HG03097 (cell line): ENCODE results near the gene MTHFS.

ENCODE experiments used
- ATAC-seq: cut with Tn5 transposase; IDR thresholded peaks from one replicate; pipeline ENCODE4 v1.9.1; 2021; ENCODE audit not compliant: unreplicated experiment, low FRiP score

Gene MTHFS

GRCh38 chr15:79824136-79824701, 72.6 kb downstream of the MTHFS start:
- ATAC-seq = no peak

GRCh38 chr15:79820820-79821219, 76.0 kb downstream of the MTHFS start:
- no peak for ATAC-seq

- no peak for ATAC-seq
These were observed 76.6 kb downstream of the MTHFS start for GRCh38 chr15:79820176-79820575.

- ATAC-seq = no peak
These were observed 80.2 kb downstream of the MTHFS start for GRCh38 chr15:79816571-79816970.

GRCh38 chr15:79815468-79815867, 81.3 kb downstream of the MTHFS start:
- ATAC-seq = no peak

- ATAC-seq = no peak
These were observed 84.3 kb downstream of the MTHFS start for GRCh38 chr15:79812541-79812940.

- no peak for ATAC-seq
These were observed 85.1 kb downstream of the MTHFS start for GRCh38 chr15:79811406-79812405.

GRCh38 chr15:79804838-79805237, 92.0 kb downstream of the MTHFS start:
- ATAC-seq = no peak

- ATAC-seq = no peak
These were observed 98.5 kb downstream of the MTHFS start for GRCh38 chr15:79798311-79798710.
